Adrenal gland (tissue), 12 donors: ENCODE results near the gene ZP2. TPM values are rescaled to one million over a fixed set of nuclear protein-coding genes. Genes with fewer than 3 reads are reported as not detected.
A peak's percentile ranks its signal among the peaks of the same experiment; 100 is the strongest.

Experiments
- DNase-seq, 7 donors: peaks; one replicate each; pipeline ENCODE4 v3.0.0-alpha.2; 2019 to 2020
- H3K27ac ChIP-seq, 5 donors: fragments of 200-600 bp; sonication (generic) in 4 of 5; 1 replicate in 3 of 5; 2 replicates in 2 of 5; pipeline versions ENCODE4 v1.5.1 to v1.8.0; 2016 to 2020; ENCODE audit warnings: mild to moderate bottlenecking in 1 of 5
- H3K27me3 ChIP-seq: fragments of 200-600 bp; 2 replicates; pipeline ENCODE4 v1.8.0; 2021
- H3K36me3 ChIP-seq, 2 donors: fragments of 200-600 bp; replicated peaks in 1 of 2; 1 replicate in 1 of 2; 2 replicates in 1 of 2; pipeline versions ENCODE4 v1.5.1 to v1.8.0; 2018 to 2022
- H3K4me1 ChIP-seq, 2 donors: fragments of 200-600 bp; replicated peaks in 1 of 2; 1 replicate in 1 of 2; 2 replicates in 1 of 2; pipeline versions ENCODE4 v1.5.1 to v1.8.0; 2018 to 2021
- H3K4me3 ChIP-seq, 4 donors: fragments of 200-600 bp; sonication (generic) in 3 of 4; one replicate each; pipeline ENCODE4 v1.5.1; 2016 to 2018
- H3K9me3 ChIP-seq, 3 donors: fragments of 200-600 bp; sonication (generic) in 1 of 3; replicated peaks in 1 of 3; 1 replicate in 2 of 3; 2 replicates in 1 of 3; pipeline versions ENCODE4 v1.5.1 to v1.8.0; 2016 to 2021
- CTCF ChIP-seq, 6 experiments: fragments of 450-650 bp in 4 of 6; fragments of 200-600 bp in 2 of 6; sonication (generic) in 1 of 6; IDR thresholded peaks; 1 replicate in 5 of 6; 2 replicates in 1 of 6; pipeline versions ENCODE4 v1.5.1 to v1.8.0; 2016 to 2021; ENCODE audit warnings: antibody characterized with exemption in 6 of 6, mild to moderate bottlenecking in 2 of 6, moderate library complexity in 1 of 6
- POLR2A ChIP-seq, 2 donors: fragments of 450-650 bp; IDR thresholded peaks; one replicate each; pipeline ENCODE4 v1.6.1; 2017; ENCODE audit warnings: antibody characterized with exemption in 2 of 2, mild to moderate bottlenecking in 2 of 2, moderate library complexity in 1 of 2
- WGBS, 4 donors: extraction: QIAGEN DNeasy Blood & Tissue Kit in 2 of 4; methylation state at CpG; one replicate each; pipeline versions ENCODE4 v1.1.5 to v1.1.7; 2013 to 2017; 5-methylcytosine and 5-hydroxymethylcytosine counted together
- intact Hi-C, 2 donors: fragments of 100-400 bp; cut with DNase I; formaldehyde crosslinking; loops; one replicate each; pipeline versions ENCODE4 v1.14.1 to v1.15.0; 2022 to 2023
- polyA plus RNA-seq, 3 donors: library from polyadenylated mRNA; stranded (reverse); fragments of 200-250 nt in 2 of 3; fragments of 350-450 nt in 1 of 3; fragmentation: Illumina TruSeq in 1 of 3; extraction: RNeasy Lipid Tissue Mini Kit (QIAGEN cat#74804) in 1 of 3; gene quantifications; one replicate each; pipeline ENCODE4 v1.2.3, GENCODE V29; 2013 to 2014
- total RNA-seq, 9 donors: library from RNA; depleted of rRNA in 4 of 9; stranded (reverse); fragments of >200 nt in 4 of 9; fragments of 120-200 nt in 1 of 9; fragmentation: NEBNext Ultra II Directional in 1 of 9; extraction: Animal tissue kit (Norgen Biotek cat#: 25700) in 1 of 9; gene quantifications; one replicate each; pipeline versions ENCODE4 v1.1.0 to v1.2.4, GENCODE V29; 2013 to 2023
- donor health status: healthy with polysubstance abuse.
- donor health status: Bipolar disorder and iron deficiency.
- donor health status: DM: yes; HTN: yes; CAD: no.
- donor health status: DM: no; HTN: no; CAD: no.
- donor health status: DM: no; HTN: no; CAD: no.
- donor health status: DM: yes; HTN: yes; CAD: no.

The ZP2 gene
- total and polyA plus RNA-seq, 12 donors: not detected

- peaks cover 6% of the 10 kb centered on the region for H3K27me3 ChIP-seq
Observed at GRCh38 chr16:21218153-21218552, 6.8 kb upstream of the ZP2 start.

GRCh38 chr16:21217121-21217520, 5.7 kb upstream of the ZP2 start:
- no peaks in the 10 kb centered on the region for H3K36me3 ChIP-seq
- no peaks in the 10 kb centered on the region for H3K9me3 ChIP-seq
- WGBS, 4 donors: 72 to 86% (median 83%) methylated on average over 2 of the region's 2 CpGs
- DNase-seq: no peak
- TF ChIP-seq POLR2A (IDR thresholded peaks at IDR 0.05) (no peak), CTCF (IDR thresholded peaks at IDR 0.05) (no peak)
- H3K27me3 ChIP-seq: peaks cover 4% of the 10 kb centered on the region
- no peak overlapping the region for H3K27ac ChIP-seq
- H3K4me3 ChIP-seq: no peak overlapping the region
- H3K4me1 ChIP-seq: no peaks in the 10 kb centered on the region
- intact Hi-C loops: no loop called here

More at GRCh38 chr16:21218153-21218552, 6.8 kb upstream of the ZP2 start:
- Histone ChIP-seq H3K9me3 (no peaks in the 10 kb centered on the region), H3K36me3 (no peaks in the 10 kb centered on the region), H3K27ac (no peak overlapping the region), H3K4me3 (no peak overlapping the region), H3K4me1 (no peaks in the 10 kb centered on the region)
- intact Hi-C loops: no loop called here
- DNase-seq: peak in 1 of 7 donors; percentile 8
- 55 to 70% (median 61%) methylated on average over 7 of the region's 7 CpGs for WGBS, 4 donors
- no peak for TF ChIP-seq CTCF (IDR thresholded peaks at IDR 0.05)
- TF ChIP-seq POLR2A (IDR thresholded peaks at IDR 0.05): no peak

GRCh38 chr16:21214086-21214485, 2.7 kb upstream of the ZP2 start:
- intact Hi-C loops: no loop called here
- Histone ChIP-seq H3K9me3 (no peaks in the 10 kb centered on the region), H3K4me1 (no peaks in the 10 kb centered on the region), H3K27ac (no peak overlapping the region), H3K27me3 (peaks cover 10% of the 10 kb centered on the region), H3K4me3 (no peak overlapping the region), H3K36me3 (no peaks in the 10 kb centered on the region)
- WGBS, 4 donors: 48 to 71% (median 51%) methylated on average over 4 of the region's 4 CpGs
- no peak for DNase-seq
- TF ChIP-seq CTCF (IDR thresholded peaks at IDR 0.05): no peak

- intact Hi-C loops: no loop called here
- TF ChIP-seq POLR2A (IDR thresholded peaks at IDR 0.05): no peak
- TF ChIP-seq CTCF (IDR thresholded peaks at IDR 0.05): no peak
- Histone ChIP-seq H3K36me3 (no peaks in the 10 kb centered on the region), H3K4me1 (no peaks in the 10 kb centered on the region), H3K27ac (no peak overlapping the region), H3K9me3 (no peaks in the 10 kb centered on the region), H3K4me3 (no peak overlapping the region), H3K27me3 (peaks cover 6% of the 10 kb centered on the region)
- whole genome bisulfite sequencing, 4 donors: 52 to 72% (median 59%) methylated on average over 2 of the region's 2 CpGs
- DNase-seq: no peak
Observed at GRCh38 chr16:21208446-21209230, 2.7 kb downstream of the ZP2 start.
